Measurements from ENCODE around the gene FGD2. TPM values are rescaled to one million over a fixed set of nuclear protein-coding genes. Genes with fewer than 3 reads are reported as not detected.

The FGD2 gene
- total and polyA plus RNA-seq, 2 of the 8 experiments (the other 6 are each of a cell fraction or from before 2014, with no cell fraction given) = 0.12 to 0.32 TPM

DNA sequence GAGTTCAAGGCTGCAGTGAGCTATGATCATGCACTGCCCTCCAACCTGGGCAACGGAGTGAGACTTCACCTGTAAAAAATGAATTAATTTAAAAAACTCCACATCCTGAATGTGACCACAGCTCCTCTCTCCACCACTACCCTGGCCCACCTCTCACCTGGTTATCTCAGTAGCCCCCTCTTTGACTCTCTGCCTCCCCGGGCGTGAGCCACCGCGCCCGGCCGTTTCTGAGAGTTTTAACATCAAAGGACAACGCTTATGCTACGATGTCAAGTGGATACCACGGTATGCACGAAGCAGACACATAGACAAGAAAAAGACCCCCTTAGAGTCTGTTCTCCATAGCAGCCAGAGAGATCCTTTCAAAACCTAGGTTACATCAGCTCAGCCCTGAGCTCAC is 48.7 kb downstream of the FGD2 start:
- WGBS, 2 experiments (ENCODE audit: extremely low coverage in 1 of 2, insufficient coverage in 1 of 2, insufficient read length in 1 of 2, insufficient replicate concordance in 2 of 2, low coverage in 1 of 2, low lambda C conversion rate in 2 of 2, missing lambda C conversion rate in 1 of 2) = 95% methylated on average over 11 of the region's 11 CpGs; no CpG with 5 or more reads in 1 of the 2 experiments
- Histone ChIP-seq H3K36me3 (ENCODE audit: control insufficient read depth in 2 of 4, insufficient read depth in 4 of 4, low read length in 3 of 4) (no peaks in the 10 kb centered on the region), H3K18ac (ENCODE audit: extremely low read depth, low read length) (no peak overlapping the region), H4K91ac (replicated peaks; ENCODE audit: insufficient read length, low read length) (no peak overlapping the region), H3K4me1 (replicated peaks in 1 of 4; ENCODE audit: control insufficient read depth in 3 of 4, insufficient read depth in 4 of 4, low read length in 3 of 4) (peaks cover 0 to 27% (median 20%) of the 10 kb centered on the region in 4 experiments; a peak in 6 of 7 replicates), H3K79me1 (ENCODE audit: low read depth, low read length) (no peaks in the 10 kb centered on the region), H3K14ac (ENCODE audit: insufficient read length) (no peak overlapping the region), H4K8ac (ENCODE audit: extremely low read depth, insufficient read depth, low read length) (no peak overlapping the region), H3K23me2 (ENCODE audit: low read depth, low read length) (no peaks in the 10 kb centered on the region), H3K79me2 (ENCODE audit: control insufficient read depth in 1 of 2, insufficient read depth in 2 of 2, low read length in 2 of 2) (no peaks in the 10 kb centered on the region), H3K4me2 (ENCODE audit: insufficient read depth in 1 of 2, low read depth in 2 of 2, low read length in 2 of 2) (no peak overlapping the region), H3K27me3 (replicated peaks in 1 of 4; ENCODE audit: control insufficient read depth in 3 of 4, extremely low read depth in 1 of 4, insufficient read depth in 3 of 4, low read length in 3 of 4) (no peaks in the 10 kb centered on the region), H2BK15ac (ENCODE audit: low read length) (peak overlapping the region; percentile 8; the same call in 1 of the 2 replicates), H3K23ac (ENCODE audit: insufficient read length) (no peak overlapping the region), H3K27ac (ENCODE audit: low read depth, low read length) (no peak overlapping the region), H2BK12ac (ENCODE audit: low read depth, low read length) (peak overlapping the region; percentile 82; the same call in 1 of the 2 replicates), H4K20me1 (replicated peaks in 1 of 2; ENCODE audit: control insufficient read depth in 1 of 2, insufficient read depth in 2 of 2, low read length in 2 of 2) (no peaks in the 10 kb centered on the region), H4K5ac (ENCODE audit: insufficient read length, low read depth, low read length) (no peak overlapping the region), H3K9ac (replicated peaks in 1 of 4; ENCODE audit: extremely low read depth in 1 of 4, low read depth in 3 of 4, low read length in 3 of 4) (no peak overlapping the region), H2BK20ac (ENCODE audit: low read length) (no peak overlapping the region; the same call in 1 of the 2 replicates), H3K4me3 (ENCODE audit: extremely low read depth in 1 of 4, insufficient read depth in 2 of 4, low read depth in 3 of 4, low read length in 4 of 4) (no peak overlapping the region), H2BK5ac (ENCODE audit: low read depth, low read length) (0 out of 2 replicates have a peak overlapping the region, but pooled peaks have one; percentile 54), H2BK120ac (replicated peaks; ENCODE audit: low read depth, low read length) (no peak overlapping the region), H2AFZ (ENCODE audit: low read length) (no peak overlapping the region), H2AK5ac (ENCODE audit: low read depth, low read length) (no peak overlapping the region), H3K4ac (replicated peaks; ENCODE audit: insufficient read length, low read depth, low read length) (no peak overlapping the region), H3K56ac (replicated peaks; ENCODE audit: insufficient read length, low read depth, low read length) (no peak overlapping the region), H3K9me3 (ENCODE audit: insufficient read depth in 2 of 2, low read depth in 1 of 2, low read length in 1 of 2) (no peaks in the 10 kb centered on the region)
- no peak for TF ChIP-seq TAF1 (IDR thresholded peaks at IDR 0.05; ENCODE audit: low read depth, low read length)
- no peak for TF ChIP-seq KDM1A (IDR thresholded peaks at IDR 0.05; ENCODE audit: borderline replicate concordance, low read length)
- no peak for TF ChIP-seq NRF1 (IDR thresholded peaks at IDR 0.05; ENCODE audit: low read depth, low read length)
- TF ChIP-seq, protein P1, sequence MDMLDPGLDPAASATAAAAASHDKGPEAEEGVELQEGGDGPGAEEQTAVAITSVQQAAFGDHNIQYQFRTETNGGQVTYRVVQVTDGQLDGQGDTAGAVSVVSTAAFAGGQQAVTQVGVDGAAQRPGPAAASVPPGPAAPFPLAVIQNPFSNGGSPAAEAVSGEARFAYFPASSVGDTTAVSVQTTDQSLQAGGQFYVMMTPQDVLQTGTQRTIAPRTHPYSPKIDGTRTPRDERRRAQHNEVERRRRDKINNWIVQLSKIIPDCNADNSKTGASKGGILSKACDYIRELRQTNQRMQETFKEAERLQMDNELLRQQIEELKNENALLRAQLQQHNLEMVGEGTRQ (IDR thresholded peaks at IDR 0.05; ENCODE audit: low read length) = no peak
- no peak for TF ChIP-seq TAF7 (optimal IDR thresholded peaks at IDR 0.05; ENCODE audit: borderline replicate concordance, low read depth, low read length)
- no peak for TF ChIP-seq RBBP5 (IDR thresholded peaks at IDR 0.05; ENCODE audit: borderline replicate concordance, low read depth, low read length)
- no peak for FAIRE-seq
- no peak for DNase-seq (ENCODE audit: low read depth in 1 of 2, low spot score in 2 of 2)
- ChIA-PET POLR2A (ENCODE audit: partially characterized antibody) (interaction anchor here (0.7 to 11.1 kb wide), 10 partner anchors 18 to 145 kb away, joined by 3 to 82 read pairs (median 4); partner anchors contain the start of gene PIM1), CTCF (ENCODE audit: partially characterized antibody) (interaction anchor here (0.9 to 29.2 kb wide), 11 partner anchors 10 to 151 kb away, joined by 3 to 635 read pairs (median 3); partner anchors contain the start of gene PIM1)

Measured in H1 (cell line).